PC-3 (cell line): ENCODE measurements around the gene GPR33. TPM values are rescaled to one million over a fixed set of nuclear protein-coding genes. Genes with fewer than 3 reads are reported as not detected.
A peak's percentile ranks its signal among the peaks of the same experiment; 100 is the strongest.

Experiments used
- ATAC-seq: fragments of 200-7000 bp; cut with Tn5 transposase; 2 replicates; pipeline ENCODE4 v1.9.1; 2020; ENCODE audit warnings: mild to moderate bottlenecking, moderate library complexity
- Bru-seq: library from RNA; stranded (reverse); fragments of 400-500 nt; gene quantifications from one replicate; lab custom pipeline; 2021; lab: Mats Ljungman, UMichigan
- BruChase-seq, 2 experiments: library from RNA; stranded (reverse); fragments of 400-500 nt; gene quantifications; one replicate each; lab custom pipeline; 2021; lab: Mats Ljungman, UMichigan
- BruUV-seq: library from RNA; stranded (reverse); fragments of 400-500 nt; replicated peaks from 2 replicates; lab custom pipeline; 2021; lab: Mats Ljungman, UMichigan
- CTCF ChIA-PET: fragments of 300-600 bp; sonication (Branson Sonifier 250); formaldehyde crosslinking; loops from one replicate; lab custom pipeline; 2022; ENCODE audit warnings: antibody characterized with exemption; lab: Charles Lee
- POLR2A ChIA-PET: fragments of 300-600 bp; sonication (Branson Sonifier 250); formaldehyde crosslinking; loops from one replicate; lab custom pipeline; 2022; ENCODE audit warnings: antibody characterized with exemption; ENCODE audit not compliant: unreplicated experiment; lab: Charles Lee
- DNase-seq: peaks from one replicate; pipeline ENCODE4 v3.0.0-alpha.2; 2015
- H2AFZ ChIP-seq: fragments of 300-600 bp; sonication (generic); 2 replicates; pipeline ENCODE4 v1.6.0; 2016; ENCODE audit warnings: antibody characterized with exemption, low read length
- H3F3A ChIP-seq: fragments of 300-600 bp; sonication (generic); one replicate; pipeline ENCODE4 v1.6.0; 2017; ENCODE audit warnings: antibody characterized with exemption, low read length, control low read depth, mild to moderate bottlenecking; ENCODE audit not compliant: unreplicated experiment
- H3K27ac ChIP-seq: fragments of 300-600 bp; sonication (generic); 2 replicates; pipeline ENCODE4 v1.5.1; 2016; ENCODE audit warnings: mild to moderate bottlenecking, low read length
- H3K27me3 ChIP-seq: fragments of 300-600 bp; sonication (generic); 2 replicates; pipeline ENCODE4 v1.6.1; 2016; ENCODE audit warnings: low read length, mixed read lengths
- H3K36me3 ChIP-seq: fragments of 300-600 bp; sonication (generic); 2 replicates; pipeline ENCODE4 v1.6.1; 2016; ENCODE audit warnings: low read depth, mixed run types, low read length, mixed read lengths
- H3K4me1 ChIP-seq: fragments of 300-600 bp; sonication (generic); 2 replicates; pipeline ENCODE4 v1.5.1; 2016; ENCODE audit warnings: low read length; ENCODE audit not compliant: insufficient read depth
- H3K4me2 ChIP-seq: fragments of 300-600 bp; sonication (generic); 2 replicates; pipeline ENCODE4 v1.6.0; 2016; ENCODE audit warnings: low read length
- H3K4me3 ChIP-seq: fragments of 300-600 bp; sonication (generic); 2 replicates; pipeline ENCODE4 v1.5.1; 2016; ENCODE audit warnings: mild to moderate bottlenecking, low read length, mixed read lengths
- H3K79me2 ChIP-seq: fragments of 300-600 bp; sonication (generic); 2 replicates; pipeline ENCODE4 v1.6.1; 2017; ENCODE audit warnings: low read length, mixed read lengths
- H3K9ac ChIP-seq: fragments of 300-600 bp; sonication (generic); 2 replicates; pipeline ENCODE4 v1.6.0; 2016; ENCODE audit warnings: mild to moderate bottlenecking, low read length
- H3K9me2 ChIP-seq: fragments of 300-600 bp; sonication (generic); replicated peaks from 2 replicates; pipeline ENCODE4 v1.6.1; 2016; ENCODE audit warnings: mixed run types, low read length, mixed read lengths
- H3K9me3 ChIP-seq: fragments of 300-600 bp; sonication (generic); 2 replicates; pipeline ENCODE4 v1.6.1; 2016; ENCODE audit warnings: low read length, mixed read lengths
- H4K20me1 ChIP-seq: fragments of 300-600 bp; sonication (generic); 2 replicates; pipeline ENCODE4 v1.6.1; 2016; ENCODE audit warnings: low read length, mixed read lengths
- CTCF ChIP-seq: fragments of 300-600 bp; sonication (generic); conservative IDR thresholded peaks from 2 replicates; pipeline ENCODE4 v1.5.1; 2017; ENCODE audit warnings: antibody characterized with exemption, low read depth, mild to moderate bottlenecking, low read length
- EZH2 ChIP-seq: fragments of 300-600 bp; sonication (generic); IDR thresholded peaks from one replicate; pipeline ENCODE4 v1.6.1; 2017; ENCODE audit warnings: antibody characterized with exemption, mild to moderate bottlenecking, low read length; ENCODE audit not compliant: unreplicated experiment
- EZH2phosphoT487 ChIP-seq: fragments of 300-600 bp; sonication (generic); IDR thresholded peaks from 2 replicates; pipeline ENCODE4 v1.6.1; 2018; ENCODE audit warnings: mild to moderate bottlenecking, antibody characterized with exemption, low read length, borderline replicate concordance
- intact Hi-C: fragments of 100-400 bp; cut with micrococcal nuclease; formaldehyde crosslinking; loops from 2 replicates; pipeline ENCODE4 v1.9.0; 2023
- long read RNA-seq: library from polyadenylated mRNA; unstranded; transcript quantifications from one replicate; pipeline ENCODE4 v2.0.0, GENCODE V29; 2021; ENCODE audit not compliant: unreplicated experiment
- total RNA-seq: library from RNA; depleted of rRNA; stranded (reverse); fragments of >200 nt; gene quantifications from 2 replicates; pipeline ENCODE4 v1.2.3, GENCODE V29; 2014; rRNA removed

GPR33 gene
- total RNA-seq (not detected in 2 replicates), Bru-seq, nascent RNA (not detected), BruChase-seq, experiment 1, labeled RNA remaining after a 6-hour chase (not detected), BruChase-seq, experiment 2, labeled RNA remaining after a 2-hour chase (not detected)
- long read RNA-seq, partial matches to known transcripts: 0 of 1 reads
- long read RNA-seq, other reads (novel, unspliced or antisense): 1 of 1 reads

- Histone ChIP-seq H3K4me2 (no peak within 1 kb of the TSS), H3K79me2 (no peaks in the 10 kb centered on the region), H3K36me3 (no peaks in the 10 kb centered on the region), H4K20me1 (no peaks in the 10 kb centered on the region), H2AFZ (no peak within 1 kb of the TSS), H3K9ac (no peak within 1 kb of the TSS), H3K27ac (no peak within 1 kb of the TSS), H3K4me1 (no peaks in the 10 kb centered on the region), H3F3A (no peaks in the 10 kb centered on the region), H3K27me3 (no peaks in the 10 kb centered on the region), H3K9me2 (no peaks in the 10 kb centered on the region), H3K9me3 (no peaks in the 10 kb centered on the region), H3K4me3 (no peak within 1 kb of the TSS)
- no TSS peak for BruUV-seq
- TF ChIP-seq CTCF: no peak
- CTCF ChIA-PET: no interaction called here
- DNase-seq: no peak
- intact Hi-C loops: no loop called here
- ATAC-seq: no peak
- POLR2A ChIA-PET: no interaction called here
These were observed at the start of gene GPR33 for GRCh38 chr14:31487886-31488285. Gene GPR33, minus strand, starts transcription at chr14:31488039. Its CDS starts 4,074 bp downstream, at chr14:31483965.

- DNase-seq (peak; percentile 14), ATAC-seq (peak; percentile 18; the same call in 1 of the 2 replicates)
- Histone ChIP-seq H3K36me3 (no peaks in the 10 kb centered on the region), H3K9me2 (no peaks in the 10 kb centered on the region), H3K9ac (no peak overlapping the region), H3K4me1 (no peaks in the 10 kb centered on the region), H4K20me1 (no peaks in the 10 kb centered on the region), H3K9me3 (no peaks in the 10 kb centered on the region), H2AFZ (no peak overlapping the region), H3K4me3 (no peak overlapping the region), H3K27me3 (no peaks in the 10 kb centered on the region), H3K27ac (no peak overlapping the region), H3K4me2 (no peak overlapping the region), H3K79me2 (no peaks in the 10 kb centered on the region), H3F3A (no peaks in the 10 kb centered on the region)
- intact Hi-C loops: no loop called here
- POLR2A ChIA-PET: no interaction called here
- CTCF ChIA-PET: interaction anchor here (0.6 kb wide), 1 partner anchor 9 kb away, joined by 3 read pairs; no protein-coding TSS in a partner anchor
- no TSS peak for BruUV-seq
- TF ChIP-seq CTCF (no peak), EZH2phosphoT487 (no peak), EZH2 (no peak)
These were observed 48.5 kb upstream of the GPR33 start for GRCh38 chr14:31536201-31536960.

- no peaks in the 10 kb centered on the region for H3K9me3 ChIP-seq
- CTCF ChIA-PET: no interaction called here
- H2AFZ ChIP-seq: peak overlapping the region; percentile 31; the same call in 1 of the 2 replicates
- POLR2A ChIA-PET: interaction anchor here (0.6 kb wide), 2 partner anchors 145 to 1635 kb away, joined by 3 to 4 read pairs; no protein-coding TSS in a partner anchor
- no peaks in the 10 kb centered on the region for H3K9me2 ChIP-seq
- no peak overlapping the region for H3K27ac ChIP-seq
- no peaks in the 10 kb centered on the region for H3K79me2 ChIP-seq
- no peaks in the 10 kb centered on the region for H3F3A ChIP-seq
- no peak overlapping the region for H3K4me3 ChIP-seq
- no TSS peak for BruUV-seq
- no peak overlapping the region for H3K9ac ChIP-seq
- H3K4me1 ChIP-seq: no peaks in the 10 kb centered on the region
- no peak for ATAC-seq
- H3K27me3 ChIP-seq: no peaks in the 10 kb centered on the region
- TF ChIP-seq EZH2 (no peak), EZH2phosphoT487 (no peak), CTCF (no peak)
- no peak for DNase-seq
- intact Hi-C loops: no loop called here
- H4K20me1 ChIP-seq: no peaks in the 10 kb centered on the region
- H3K4me2 ChIP-seq: no peak overlapping the region
- no peaks in the 10 kb centered on the region for H3K36me3 ChIP-seq
These were observed 42.3 kb upstream of the GPR33 start for GRCh38 chr14:31530136-31530535.
